ENCODE data around the gene KDM6A. TPM values are rescaled to one million over a fixed set of nuclear protein-coding genes. Genes with fewer than 3 reads are reported as not detected.

KDM6A gene
- total and polyA plus RNA-seq, 9 of the 15 experiments (the other 6 are each of a cell fraction or from before 2014, with no cell fraction given): 8.4 to 34.3 (median 22.9) TPM

- no peak for TF ChIP-seq HSF4 (CRISPR knock-in tag; IDR thresholded peaks at IDR 0.05; ENCODE audit: borderline replicate concordance)
- no peak for TF ChIP-seq ELF4 (CRISPR knock-in tag; IDR thresholded peaks at IDR 0.05)
- no peak for TF ChIP-seq ZNF584 (CRISPR knock-in tag; IDR thresholded peaks at IDR 0.05; ENCODE audit: low read depth)
- TF ChIP-seq NR2C2 (CRISPR knock-in tag; IDR thresholded peaks at IDR 0.05): no peak
- TF ChIP-seq NR2C2 (tag; IDR thresholded peaks at IDR 0.05): no peak
- no peak for TF ChIP-seq ZNF707 (CRISPR knock-in tag; conservative IDR thresholded peaks at IDR 0.05)
- TF ChIP-seq CBFA2T3 (IDR thresholded peaks at IDR 0.05): no peak
- TF ChIP-seq NFE2L1 (tag; IDR thresholded peaks at IDR 0.05; ENCODE audit: borderline replicate concordance, low read depth): no peak
- no peak for TF ChIP-seq SREBF2 (CRISPR knock-in tag; IDR thresholded peaks at IDR 0.05)
- no peak for TF ChIP-seq MYC (IDR thresholded peaks at IDR 0.05; ENCODE audit: low read depth, low read length)
- TF ChIP-seq MYC (CRISPR knock-in tag; IDR thresholded peaks at IDR 0.05; ENCODE audit: borderline replicate concordance, low read depth): no peak
Observed at GRCh38 chrX:44899946-44900345, 27.0 kb downstream of the KDM6A start (continued).

- peak; percentile 12 to 71 (median 26) for DNase-seq (ENCODE audit: extremely low read depth in 1 of 4, low spot score in 3 of 4)
- peak overlapping the region; percentile 61 for H3K27ac ChIP-seq (ENCODE audit: extremely low read depth, low read depth, low read length)
- no peak for TF ChIP-seq ZBTB43 (CRISPR knock-in tag; IDR thresholded peaks at IDR 0.05)
- no peak for TF ChIP-seq HES1 (IDR thresholded peaks at IDR 0.05; ENCODE audit: low read depth)
- TF ChIP-seq ZNF436 (CRISPR knock-in tag; IDR thresholded peaks at IDR 0.05): no peak
- TF ChIP-seq ESRRB (CRISPR knock-in tag; IDR thresholded peaks at IDR 0.05; ENCODE audit: borderline replicate concordance): no peak
- TF ChIP-seq CEBPZ (IDR thresholded peaks at IDR 0.05; ENCODE audit: borderline replicate concordance, low read depth, low read length): no peak
- no peak for TF ChIP-seq NFIC (IDR thresholded peaks at IDR 0.05)
- no peak for TF ChIP-seq ZNF76 (CRISPR knock-in tag; IDR thresholded peaks at IDR 0.05; ENCODE audit: borderline replicate concordance)
Observed at GRCh38 chrX:44903107-44903506, 30.1 kb downstream of the KDM6A start.

More at GRCh38 chrX:44903107-44903506, 30.1 kb downstream of the KDM6A start:
- in situ Hi-C loops (cut with MboI) (no loop called here), intact Hi-C loops (cut with micrococcal nuclease) (no loop called here)
- Histone ChIP-seq H3K4me1 (replicated peaks in 1 of 2; ENCODE audit: control insufficient read depth in 2 of 2, insufficient read depth in 2 of 2, low read length in 2 of 2) (peaks cover 16 to 45% of the 10 kb centered on the region in 2 experiments), H2AFZ (ENCODE audit: low read depth, low read length) (no peak overlapping the region), H3K36me3 (ENCODE audit: control insufficient read depth, insufficient read depth, low read length) (no peaks in the 10 kb centered on the region), H3K79me2 (ENCODE audit: control insufficient read depth, insufficient read depth, low read length) (peaks cover 100% of the 10 kb centered on the region), H3K9me3 (replicated peaks; ENCODE audit: control insufficient read depth, insufficient read depth, low read depth, low read length) (no peaks in the 10 kb centered on the region), H3K27me3 (ENCODE audit: control insufficient read depth in 2 of 2, insufficient read depth in 2 of 2, low read length in 2 of 2) (no peaks in the 10 kb centered on the region), H4K20me1 (replicated peaks; ENCODE audit: control insufficient read depth, insufficient read depth, low read length) (peaks cover 18% of the 10 kb centered on the region), H3K9ac (ENCODE audit: insufficient read depth in 1 of 2, low read depth in 2 of 2, low read length in 2 of 2) (peak overlapping the region in 1 of 2 experiments; percentile 14; a peak in 1 of 4 replicates), H3K9me1 (ENCODE audit: control insufficient read depth, insufficient read depth, low read length) (peaks cover 5% of the 10 kb centered on the region), H3K4me3 (no peak overlapping the region), H3K4me2 (ENCODE audit: insufficient read depth, low read length) (0 out of 2 replicates have a peak overlapping the region, but pooled peaks have one; percentile 12)
- POLR2A ChIA-PET: no interaction called here
- ATAC-seq (peak; percentile 62), FAIRE-seq (peak; percentile 89)
- WGBS (ENCODE audit: insufficient coverage, low coverage, missing lambda C conversion rate): 5% methylated on average over 4 of the region's 4 CpGs
- CTCF ChIA-PET (ENCODE audit: low intra/inter-chr PET ratio): no interaction called here
- BruUV-seq (replicated peaks): no TSS peak
